ENCODE data around the gene BPIFA2.

GRCh38 chr20:33133373-33133941 is 34.5 kb upstream of the BPIFA2 start:
- TF ChIP-seq POLR2A (IDR thresholded peaks at IDR 0.05; ENCODE audit: borderline replicate concordance, extremely low read depth, insufficient read depth, insufficient read length) (no peak), SIN3A (IDR thresholded peaks at IDR 0.05; ENCODE audit: low read depth) (no peak), ATF3 (IDR thresholded peaks at IDR 0.05) (no peak), ZNF274 (IDR thresholded peaks at IDR 0.05; ENCODE audit: low read depth, low read length) (no peak), POLR2AphosphoS5 (IDR thresholded peaks at IDR 0.05; ENCODE audit: low read depth, low read length) (no peak), MAX (IDR thresholded peaks at IDR 0.05) (no peak), EZH2phosphoT487 (IDR thresholded peaks at IDR 0.05; ENCODE audit: borderline replicate concordance) (no peak), RAD21 (IDR thresholded peaks at IDR 0.05; ENCODE audit: low read depth) (no peak)
- TF ChIP-seq, protein P1, sequence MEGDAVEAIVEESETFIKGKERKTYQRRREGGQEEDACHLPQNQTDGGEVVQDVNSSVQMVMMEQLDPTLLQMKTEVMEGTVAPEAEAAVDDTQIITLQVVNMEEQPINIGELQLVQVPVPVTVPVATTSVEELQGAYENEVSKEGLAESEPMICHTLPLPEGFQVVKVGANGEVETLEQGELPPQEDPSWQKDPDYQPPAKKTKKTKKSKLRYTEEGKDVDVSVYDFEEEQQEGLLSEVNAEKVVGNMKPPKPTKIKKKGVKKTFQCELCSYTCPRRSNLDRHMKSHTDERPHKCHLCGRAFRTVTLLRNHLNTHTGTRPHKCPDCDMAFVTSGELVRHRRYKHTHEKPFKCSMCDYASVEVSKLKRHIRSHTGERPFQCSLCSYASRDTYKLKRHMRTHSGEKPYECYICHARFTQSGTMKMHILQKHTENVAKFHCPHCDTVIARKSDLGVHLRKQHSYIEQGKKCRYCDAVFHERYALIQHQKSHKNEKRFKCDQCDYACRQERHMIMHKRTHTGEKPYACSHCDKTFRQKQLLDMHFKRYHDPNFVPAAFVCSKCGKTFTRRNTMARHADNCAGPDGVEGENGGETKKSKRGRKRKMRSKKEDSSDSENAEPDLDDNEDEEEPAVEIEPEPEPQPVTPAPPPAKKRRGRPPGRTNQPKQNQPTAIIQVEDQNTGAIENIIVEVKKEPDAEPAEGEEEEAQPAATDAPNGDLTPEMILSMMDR (IDR thresholded peaks at IDR 0.05 in 2 of 3, conservative IDR thresholded peaks at IDR 0.05 in 1 of 3; ENCODE audit: borderline replicate concordance in 1 of 3, insufficient read depth in 1 of 3, low read depth in 2 of 3, low read length in 2 of 3), result no peak
